D341Med (cell line): ENCODE results near the gene MRPS10.

Source experiments
- DNase-seq: peaks from one replicate; pipeline ENCODE4 v3.0.0; 2012; ENCODE audit warnings: low spot score

MRPS10 gene

GRCh38 chr6:42217519-42218367, at the start of gene MRPS10:
Gene MRPS10, minus strand, starts transcription at chr6:42217861. Its CDS starts 12 bp downstream, at chr6:42217849.
- DNase-seq: peak; percentile 93

- no peak for DNase-seq
Measured at GRCh38 chr6:42266538-42266937, 48.9 kb upstream of the MRPS10 start.

GRCh38 chr6:42264852-42265390, 47.3 kb upstream of the MRPS10 start:
- no peak for DNase-seq

DNA sequence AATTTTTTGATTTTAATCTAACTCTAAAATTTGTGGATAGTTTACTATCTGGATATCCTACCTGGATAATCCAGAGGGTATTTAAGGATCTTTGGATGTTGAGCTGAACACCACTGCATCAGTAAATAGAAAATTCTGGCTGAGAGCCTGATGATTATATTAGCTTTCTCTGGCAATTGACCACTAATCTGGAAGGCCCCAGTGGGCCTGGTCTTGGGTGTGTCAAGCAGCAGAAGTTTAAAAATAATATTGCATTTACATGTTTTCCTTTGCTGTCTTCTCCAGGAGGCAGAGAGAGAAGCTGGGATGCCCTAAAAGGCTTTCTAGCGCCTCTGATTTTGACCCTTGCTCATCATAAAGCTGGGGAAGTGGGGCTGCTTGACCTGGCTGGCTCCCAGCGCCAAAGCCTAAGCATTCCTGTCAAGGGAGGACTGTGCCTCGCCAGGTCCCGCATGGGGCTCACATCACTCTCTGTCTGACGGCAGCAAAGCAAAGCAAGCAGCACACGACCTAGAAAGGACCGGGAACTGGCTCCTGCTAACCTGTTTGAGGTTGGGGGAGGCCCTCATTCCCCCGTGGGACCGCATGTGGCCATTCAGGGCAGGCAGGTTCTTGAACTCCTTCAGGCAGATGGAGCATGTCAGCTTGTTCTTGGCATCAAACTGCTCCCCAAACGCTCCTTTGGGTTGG, 46.6 kb upstream of the MRPS10 start:
- no peak for DNase-seq

DNA sequence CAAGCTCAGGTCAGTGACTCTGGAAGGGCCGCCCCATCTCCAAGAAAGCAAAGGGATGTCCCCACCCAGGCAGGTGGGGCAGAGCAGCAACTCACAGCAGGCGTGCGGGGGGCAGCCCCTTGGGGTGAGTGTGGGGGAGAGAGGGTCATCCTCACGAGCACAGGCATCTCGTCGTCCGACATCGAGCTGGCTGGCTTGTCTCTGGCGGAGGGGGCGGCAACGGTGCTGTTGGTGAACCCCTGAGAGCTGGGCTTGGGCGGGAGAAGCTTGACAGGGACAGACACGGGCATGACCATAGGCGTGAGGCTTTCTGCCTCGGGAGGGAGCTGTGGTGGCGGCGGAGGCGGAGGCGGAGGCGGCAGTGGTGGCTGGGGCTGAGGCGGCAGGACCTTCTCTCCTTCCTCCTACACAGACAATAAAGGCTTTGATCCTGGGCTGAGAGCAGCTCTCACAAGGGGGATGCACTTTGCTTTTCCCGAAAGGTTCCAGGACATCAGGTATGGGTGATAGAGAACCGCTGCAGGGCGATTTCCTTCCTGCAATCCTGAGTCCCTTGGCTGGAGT, 45.6 kb upstream of the MRPS10 start:
- no peak for DNase-seq

DNA sequence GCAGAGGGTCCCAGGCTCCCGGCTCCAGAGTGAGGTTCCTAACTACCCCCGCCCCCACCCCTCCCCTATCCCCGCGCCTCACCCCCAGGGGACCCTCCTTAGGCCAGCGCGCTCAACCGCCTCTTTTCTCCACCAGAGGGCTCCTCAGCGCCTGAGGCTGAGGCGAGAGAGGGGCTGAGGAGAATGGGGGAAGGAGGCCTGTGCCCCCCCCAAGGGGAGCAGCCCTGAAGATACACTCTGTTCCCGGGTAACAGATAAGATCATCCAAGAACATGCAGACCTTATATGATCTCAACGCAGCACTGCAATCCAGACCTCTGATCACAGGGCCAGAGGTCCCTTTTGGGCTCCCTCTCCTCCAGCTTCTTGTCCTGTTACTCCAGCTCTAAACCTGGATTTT, 43.3 kb upstream of the MRPS10 start:
- DNase-seq: peak; percentile 87

GRCh38 chr6:42260396-42260888, 42.8 kb upstream of the MRPS10 start:
- DNase-seq: peak; percentile 84

DNA sequence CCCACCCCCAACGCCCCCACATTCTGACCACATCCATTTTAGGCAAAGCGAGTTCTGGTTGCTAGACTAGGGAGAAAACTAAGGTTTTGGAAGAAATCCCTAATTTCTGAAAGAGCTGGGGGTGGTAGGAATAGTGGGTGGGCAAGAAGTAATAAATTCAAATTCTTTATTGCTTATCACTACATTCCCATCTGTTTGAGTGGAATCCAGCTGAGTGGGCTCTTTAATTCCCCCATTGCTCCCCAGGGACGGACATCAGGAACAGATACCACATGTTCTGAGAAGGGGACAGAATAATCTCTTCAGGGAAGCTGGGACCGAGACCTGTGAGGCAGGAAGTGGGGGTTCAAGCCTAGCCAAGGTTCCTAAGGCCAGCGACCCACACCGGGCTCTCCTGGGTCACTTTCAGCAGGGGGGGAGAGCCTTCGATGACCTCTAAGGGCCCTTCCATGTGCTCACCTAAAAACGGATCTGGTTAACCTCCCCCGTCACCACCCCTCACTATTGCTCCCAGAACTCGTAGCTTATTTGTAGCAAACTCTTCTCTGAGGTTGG, 42.3 kb upstream of the MRPS10 start:
- no peak for DNase-seq

GRCh38 chr6:42259286-42259685, 41.6 kb upstream of the MRPS10 start:
- DNase-seq: no peak

GRCh38 chr6:42257614-42258013, 40.0 kb upstream of the MRPS10 start:
- no peak for DNase-seq

GRCh38 chr6:42257063-42257462, 39.4 kb upstream of the MRPS10 start:
- no peak for DNase-seq

GRCh38 chr6:42255050-42255449, 37.4 kb upstream of the MRPS10 start:
- DNase-seq: no peak

- no peak for DNase-seq
Measured at GRCh38 chr6:42254505-42254904, 36.8 kb upstream of the MRPS10 start.

DNA sequence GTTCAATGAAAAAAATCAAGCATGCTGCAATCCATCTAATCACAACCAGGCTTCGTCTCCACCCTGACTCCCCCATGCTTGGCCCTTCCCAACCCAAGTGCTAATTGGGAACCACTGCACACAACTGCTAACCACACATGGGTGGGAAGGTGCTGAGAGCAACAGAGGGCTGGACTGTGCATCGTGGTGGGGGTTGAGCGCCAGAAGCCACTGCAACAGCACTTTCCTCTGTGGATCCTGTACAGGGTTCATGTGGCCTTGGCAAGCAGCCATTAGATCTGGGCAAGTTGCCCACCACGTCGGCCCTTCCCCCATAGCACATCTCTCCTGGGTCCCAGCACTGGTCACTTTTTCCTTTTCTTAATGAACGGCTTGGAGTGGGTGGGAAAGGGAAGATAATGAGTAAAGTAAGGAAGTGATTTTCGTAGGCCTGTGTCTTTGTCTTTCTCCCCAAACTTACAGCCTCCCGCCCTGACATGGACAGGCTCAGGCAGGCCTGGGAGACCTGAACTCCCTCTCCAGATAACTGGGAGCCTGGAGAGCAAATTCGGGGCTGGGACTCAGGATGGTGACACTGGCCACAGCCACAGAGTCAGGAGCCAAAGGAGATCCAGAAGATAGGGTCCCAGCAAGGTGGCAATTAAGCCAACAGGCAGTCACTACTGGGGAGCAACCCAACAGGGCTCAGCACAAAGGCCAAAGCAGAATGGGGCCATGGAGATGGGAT, 34.4 kb upstream of the MRPS10 start:
- no peak for DNase-seq

DNA sequence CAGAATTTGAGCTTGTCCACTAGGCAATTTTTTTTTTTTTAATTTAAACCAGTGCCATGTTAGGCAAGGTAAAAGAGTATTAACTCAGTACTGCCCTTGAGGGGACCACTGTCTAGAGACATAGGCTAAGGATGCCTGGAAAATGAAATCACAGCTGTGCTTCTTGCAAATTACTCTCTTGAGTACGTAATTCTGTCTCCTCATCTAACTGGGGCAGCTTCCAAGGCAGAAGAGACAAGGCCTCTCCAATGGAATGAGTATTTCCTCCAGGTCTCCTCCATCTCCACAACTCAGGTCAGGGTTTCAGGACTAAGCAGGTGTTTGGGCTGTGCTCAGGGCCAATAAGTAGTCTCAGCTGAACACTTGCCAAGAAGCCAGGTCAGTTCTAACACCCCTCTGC, 33.8 kb upstream of the MRPS10 start:
- DNase-seq: no peak

DNA sequence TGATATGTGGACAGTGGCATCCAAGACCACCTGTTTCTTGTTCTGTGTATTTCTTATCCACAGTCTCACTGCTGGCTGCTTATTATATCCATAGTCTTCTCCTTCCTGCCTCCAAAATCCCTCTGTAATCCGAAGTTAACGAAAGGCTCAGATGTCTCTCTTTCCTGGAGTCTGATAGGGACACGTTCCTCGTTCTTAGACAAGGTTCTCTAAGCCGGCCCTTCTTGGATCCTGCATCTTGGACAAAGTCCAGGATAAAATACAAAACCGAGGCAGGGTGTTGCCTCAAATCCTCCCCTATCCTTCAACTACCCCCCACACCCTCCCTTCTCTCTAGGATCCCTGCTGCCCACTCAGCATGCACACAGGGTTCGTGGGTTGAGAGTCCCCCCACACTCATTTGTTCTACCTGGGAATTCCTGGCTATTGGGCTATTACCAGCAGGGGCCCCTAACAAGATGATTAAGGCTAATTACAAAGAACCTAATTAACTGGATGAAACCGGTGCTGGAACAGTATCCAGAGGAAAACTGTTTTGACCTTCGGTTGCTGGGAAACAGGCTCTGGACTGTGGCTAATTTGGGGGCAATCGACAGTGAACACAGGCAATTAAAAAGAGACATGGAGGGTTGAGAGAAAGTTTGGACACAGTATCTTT, 32.7 kb upstream of the MRPS10 start:
- DNase-seq: no peak

GRCh38 chr6:42249279-42249678, 31.6 kb upstream of the MRPS10 start:
- DNase-seq: no peak

GRCh38 chr6:42243046-42243445, 25.4 kb upstream of the MRPS10 start:
- no peak for DNase-seq

DNA sequence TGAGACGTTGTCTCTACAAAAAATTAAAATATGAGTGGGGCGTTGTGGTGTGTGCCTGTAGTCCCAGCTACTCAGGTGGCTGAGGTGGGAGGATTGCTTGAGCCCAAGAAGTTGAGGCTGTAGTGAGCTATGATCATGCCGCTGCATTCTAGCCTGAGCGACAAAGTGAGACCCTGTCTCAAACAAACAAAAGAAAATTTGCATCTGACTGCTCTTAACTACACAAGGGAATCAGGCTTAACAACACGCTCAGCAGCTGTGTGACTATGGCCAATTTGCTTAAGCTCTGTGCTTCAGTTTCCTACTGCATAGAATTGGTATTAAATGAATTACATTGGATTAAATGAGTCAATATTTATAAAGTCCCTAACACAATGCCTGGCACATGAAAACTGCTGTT, 24.3 kb upstream of the MRPS10 start:
- DNase-seq: no peak

- no peak for DNase-seq
Measured at GRCh38 chr6:42239736-42240375, 22.2 kb upstream of the MRPS10 start.

GRCh38 chr6:42239333-42239732, 21.7 kb upstream of the MRPS10 start:
- no peak for DNase-seq
